Subcutaneous adipose tissue (tissue), 4 donors: ENCODE data around the gene NUDT9. TPM values are rescaled to one million over a fixed set of nuclear protein-coding genes. Genes with fewer than 3 reads are reported as not detected.

Source experiments
- total RNA-seq, 4 donors: library from RNA; depleted of rRNA; stranded (reverse); fragments of >200 nt; gene quantifications; one replicate each; pipeline ENCODE4 v1.1.0, GENCODE V29; 2016
- TF ChIP-seq, protein P1 (sequence below): fragments of 450-650 bp; IDR thresholded peaks from one replicate; pipeline ENCODE4 v1.5.1; 2016; ENCODE audit warnings: low read depth, mild to moderate bottlenecking, control low read depth, antibody characterized with exemption, moderate library complexity

Gene NUDT9
- total RNA-seq, 4 donors from 2014 or later: 12.6 to 30.3 (median 17.1) TPM

DNA sequence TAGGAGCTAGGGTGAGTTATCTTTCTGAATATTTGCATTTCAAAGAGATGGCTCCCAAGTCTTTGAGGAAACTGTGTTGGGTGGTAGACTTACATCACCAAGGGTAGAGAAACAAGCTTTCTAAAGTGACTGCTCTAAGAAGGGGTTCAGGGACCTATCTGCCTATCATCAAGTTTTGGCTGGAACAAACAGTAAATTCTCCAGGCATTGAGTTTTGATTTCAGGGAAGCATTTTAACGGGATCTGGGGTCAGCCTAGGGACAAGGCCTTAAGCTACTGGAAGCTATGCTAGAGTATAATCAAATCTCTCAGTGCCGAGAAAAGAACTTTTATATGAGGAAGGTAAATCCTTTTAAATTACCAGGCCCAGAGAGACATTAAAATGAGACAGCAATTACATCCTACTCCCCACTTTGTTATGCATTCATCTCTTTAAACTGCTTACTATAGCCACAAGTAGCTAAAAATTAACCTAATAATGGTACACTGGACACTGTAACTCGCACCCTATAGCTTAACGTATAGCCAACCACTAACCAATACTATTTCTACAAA is 2.0 kb upstream of the NUDT9 start:
- TF ChIP-seq, protein P1, sequence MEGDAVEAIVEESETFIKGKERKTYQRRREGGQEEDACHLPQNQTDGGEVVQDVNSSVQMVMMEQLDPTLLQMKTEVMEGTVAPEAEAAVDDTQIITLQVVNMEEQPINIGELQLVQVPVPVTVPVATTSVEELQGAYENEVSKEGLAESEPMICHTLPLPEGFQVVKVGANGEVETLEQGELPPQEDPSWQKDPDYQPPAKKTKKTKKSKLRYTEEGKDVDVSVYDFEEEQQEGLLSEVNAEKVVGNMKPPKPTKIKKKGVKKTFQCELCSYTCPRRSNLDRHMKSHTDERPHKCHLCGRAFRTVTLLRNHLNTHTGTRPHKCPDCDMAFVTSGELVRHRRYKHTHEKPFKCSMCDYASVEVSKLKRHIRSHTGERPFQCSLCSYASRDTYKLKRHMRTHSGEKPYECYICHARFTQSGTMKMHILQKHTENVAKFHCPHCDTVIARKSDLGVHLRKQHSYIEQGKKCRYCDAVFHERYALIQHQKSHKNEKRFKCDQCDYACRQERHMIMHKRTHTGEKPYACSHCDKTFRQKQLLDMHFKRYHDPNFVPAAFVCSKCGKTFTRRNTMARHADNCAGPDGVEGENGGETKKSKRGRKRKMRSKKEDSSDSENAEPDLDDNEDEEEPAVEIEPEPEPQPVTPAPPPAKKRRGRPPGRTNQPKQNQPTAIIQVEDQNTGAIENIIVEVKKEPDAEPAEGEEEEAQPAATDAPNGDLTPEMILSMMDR: no peak

DNA sequence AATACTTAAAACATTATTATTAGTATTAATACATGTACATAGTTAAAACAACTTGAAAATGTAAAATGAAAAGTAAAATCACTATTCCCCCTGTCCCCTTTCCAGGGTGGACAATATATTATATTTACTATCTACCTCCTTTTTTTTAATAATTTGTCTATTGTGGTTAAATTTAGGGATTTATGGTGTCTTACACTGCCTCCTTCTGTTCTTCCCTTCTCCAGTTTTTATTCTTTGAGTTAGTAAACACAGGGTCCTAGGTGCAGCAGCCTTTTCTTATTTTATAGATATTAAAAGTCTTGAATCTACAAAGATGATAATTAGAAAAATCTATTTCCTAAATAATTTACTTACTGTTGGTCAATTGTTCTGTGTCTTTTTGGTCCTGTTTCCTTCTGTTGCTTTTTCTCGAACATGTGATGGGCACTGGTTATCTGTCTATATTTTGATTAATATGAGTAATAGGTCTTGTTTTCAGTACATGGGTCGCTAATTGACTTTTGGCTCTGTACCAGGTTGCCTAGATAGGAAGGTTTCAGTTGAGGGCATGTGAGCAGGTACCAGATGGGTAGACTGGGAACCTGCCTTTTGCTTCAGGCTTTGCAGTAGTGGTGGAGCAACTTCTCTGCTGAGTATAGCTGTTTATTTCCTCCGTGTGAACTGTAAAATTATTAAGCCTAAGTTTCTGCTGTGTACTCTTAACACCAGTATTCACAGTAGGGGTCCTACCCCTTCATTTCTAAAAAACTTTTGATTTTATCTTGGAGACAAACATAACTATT is 1.1 kb downstream of the NUDT9 start:
- TF ChIP-seq, protein P1: no peak

DNA sequence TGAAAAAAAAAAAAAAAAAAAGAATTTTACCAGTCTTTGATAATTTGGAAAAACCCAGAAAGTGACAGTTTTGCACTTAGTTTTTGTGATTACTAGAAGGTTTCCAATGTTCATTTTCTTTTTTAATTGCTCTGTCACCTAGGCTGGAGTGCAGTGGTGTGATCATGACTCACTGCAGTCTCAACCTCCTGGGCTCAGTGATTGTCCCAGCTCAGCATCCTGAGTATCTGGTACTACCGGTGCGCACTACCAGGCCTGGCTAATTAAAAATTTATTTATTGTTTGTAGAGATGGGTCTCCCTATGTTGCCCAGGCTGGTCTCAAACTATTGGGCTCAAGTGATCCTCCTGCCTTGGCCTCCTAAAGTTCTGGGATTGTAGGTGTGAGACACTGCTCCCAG is 3.3 kb downstream of the NUDT9 start:
- TF ChIP-seq, protein P1: no peak

DNA sequence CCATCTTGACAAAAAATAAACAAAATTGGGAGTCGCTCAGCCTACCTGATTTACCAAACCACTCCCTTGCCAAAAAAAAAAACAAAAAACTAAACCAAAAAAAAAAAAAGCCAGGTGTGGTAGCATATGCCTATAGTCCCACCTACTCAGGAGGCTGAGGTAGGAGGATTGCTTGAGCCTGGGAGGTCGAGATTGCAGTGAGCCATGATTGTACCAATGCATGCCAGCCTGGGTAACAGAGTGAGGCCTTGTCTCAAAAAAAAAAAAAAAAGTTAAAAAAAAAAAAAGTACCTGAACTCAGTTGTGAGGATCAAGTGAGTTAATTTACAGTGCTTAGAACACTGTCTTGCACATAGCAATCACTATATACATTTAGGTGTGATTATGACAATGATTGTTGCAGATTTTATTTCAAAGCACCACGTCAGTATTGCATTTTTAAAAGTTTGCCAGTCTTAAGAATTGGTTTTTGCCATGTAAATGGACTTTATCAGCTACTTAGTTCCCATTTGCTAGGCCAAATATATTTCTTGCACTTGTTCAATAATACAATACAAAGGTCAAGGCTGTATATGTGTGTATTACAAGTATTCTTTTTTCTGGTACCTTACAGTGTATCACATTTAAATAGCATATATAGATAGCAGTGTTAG is 4.6 kb downstream of the NUDT9 start:
- TF ChIP-seq, protein P1: no peak

DNA sequence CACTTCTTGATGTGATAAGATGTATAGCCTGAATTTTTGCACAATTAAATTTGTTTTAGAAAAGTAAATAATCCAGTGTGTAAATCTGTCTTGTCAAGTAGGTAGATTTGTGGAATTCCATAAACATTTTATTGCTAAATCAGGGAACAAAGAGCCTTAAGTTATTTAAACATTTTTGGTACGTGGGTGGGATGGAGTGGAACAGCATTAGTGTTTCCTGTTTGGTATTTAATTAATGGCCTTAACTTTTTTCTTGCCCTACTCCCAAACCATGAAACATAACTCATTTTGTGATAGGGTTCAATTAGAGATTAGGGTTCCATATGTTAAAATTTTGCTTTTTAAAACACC is 5.1 kb downstream of the NUDT9 start:
- TF ChIP-seq, protein P1: no peak

DNA sequence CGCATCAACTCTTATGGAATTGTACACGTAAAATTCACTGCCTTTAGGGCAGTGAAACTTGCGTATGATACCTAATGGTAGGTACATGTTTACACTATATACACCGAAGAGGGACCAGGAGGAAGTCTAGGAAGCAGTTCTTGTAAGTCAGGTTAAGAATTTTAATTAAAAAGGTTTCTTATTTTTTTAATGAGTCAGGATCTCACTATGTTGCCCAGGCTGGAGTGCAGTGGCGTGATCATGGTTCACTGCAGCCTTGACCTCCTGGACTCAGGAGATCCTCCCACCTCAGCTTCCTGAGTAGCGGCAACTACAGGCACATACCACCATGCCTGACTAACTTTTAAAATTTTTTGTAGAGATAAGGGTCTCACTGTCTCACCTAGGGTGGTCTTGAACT is 6.6 kb downstream of the NUDT9 start:
- TF ChIP-seq, protein P1: no peak

DNA sequence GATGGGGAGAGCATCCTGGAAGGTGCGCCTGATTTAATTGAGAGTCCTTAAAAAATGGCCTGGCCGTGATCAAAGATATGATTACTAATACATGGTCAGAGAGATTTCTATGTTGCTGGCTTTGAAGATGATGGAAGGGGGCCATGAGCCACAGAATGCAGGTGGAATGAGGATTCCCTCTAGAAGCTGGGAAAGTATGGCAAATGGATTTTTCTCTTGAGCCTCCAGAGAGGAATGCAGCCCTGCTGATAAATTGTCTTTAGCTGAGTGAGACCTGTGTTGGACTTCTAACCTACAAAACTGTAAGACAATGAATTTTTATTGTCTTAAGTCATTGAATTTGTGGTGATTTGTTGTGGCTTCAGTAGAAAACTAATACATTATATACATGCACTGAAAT is 7.7 kb downstream of the NUDT9 start:
- TF ChIP-seq, protein P1: no peak
